Measurements from ENCODE around the gene MROH2A. TPM values are rescaled to one million over a fixed set of nuclear protein-coding genes. Genes with fewer than 3 reads are reported as not detected.

Gene MROH2A
- total RNA-seq, 1 donor from 2014 or later = not detected

- Mint-ChIP-seq H3K4me3 (ENCODE audit: unreplicated experiment) (no peak overlapping the region), H3K27me3 (ENCODE audit: unreplicated experiment) (no peaks in the 10 kb centered on the region), H3K27ac (ENCODE audit: unreplicated experiment) (no peak overlapping the region), H3K4me1 (ENCODE audit: low read depth, unreplicated experiment) (peaks cover 6% of the 10 kb centered on the region), H3K9me3 (ENCODE audit: unreplicated experiment) (peaks cover 1% of the 10 kb centered on the region), H3K36me3 (ENCODE audit: unreplicated experiment) (no peaks in the 10 kb centered on the region)
- no peak for DNase-seq
- TF ChIP-seq CTCF (IDR thresholded peaks at IDR 0.05; ENCODE audit: partially characterized antibody, unreplicated experiment) = no peak
These were observed 51.3 kb downstream of the MROH2A start for GRCh38 chr2:233829193-233830110.

- H3K4me3 Mint-ChIP-seq (ENCODE audit: unreplicated experiment) = no peak overlapping the region
- no peak for TF ChIP-seq CTCF (IDR thresholded peaks at IDR 0.05; ENCODE audit: partially characterized antibody, unreplicated experiment)
- no peak overlapping the region for H3K27ac Mint-ChIP-seq (ENCODE audit: unreplicated experiment)
- no peak for DNase-seq
- H3K27me3 Mint-ChIP-seq (ENCODE audit: unreplicated experiment) = no peaks in the 10 kb centered on the region
- peaks cover 6% of the 10 kb centered on the region for H3K4me1 Mint-ChIP-seq (ENCODE audit: low read depth, unreplicated experiment)
- no peaks in the 10 kb centered on the region for H3K36me3 Mint-ChIP-seq (ENCODE audit: unreplicated experiment)
- peaks cover 1% of the 10 kb centered on the region for H3K9me3 Mint-ChIP-seq (ENCODE audit: unreplicated experiment)
These were observed 52.1 kb downstream of the MROH2A start for GRCh38 chr2:233830111-233830802.

GRCh38 chr2:233831011-233831721 is 53.0 kb downstream of the MROH2A start:
- no peaks in the 10 kb centered on the region for H3K27me3 Mint-ChIP-seq (ENCODE audit: unreplicated experiment)
- no peak overlapping the region for H3K4me3 Mint-ChIP-seq (ENCODE audit: unreplicated experiment)
- H3K9me3 Mint-ChIP-seq (ENCODE audit: unreplicated experiment) = peaks cover 1% of the 10 kb centered on the region
- no peaks in the 10 kb centered on the region for H3K36me3 Mint-ChIP-seq (ENCODE audit: unreplicated experiment)
- H3K27ac Mint-ChIP-seq (ENCODE audit: unreplicated experiment) = no peak overlapping the region
- DNase-seq = peak; percentile 57
- H3K4me1 Mint-ChIP-seq (ENCODE audit: low read depth, unreplicated experiment) = peaks cover 6% of the 10 kb centered on the region
- no peak for TF ChIP-seq CTCF (IDR thresholded peaks at IDR 0.05; ENCODE audit: partially characterized antibody, unreplicated experiment)

GRCh38 chr2:233831861-233832260 is 53.7 kb downstream of the MROH2A start:
- Mint-ChIP-seq H3K27me3 (ENCODE audit: unreplicated experiment) (no peaks in the 10 kb centered on the region), H3K27ac (ENCODE audit: unreplicated experiment) (no peak overlapping the region), H3K4me3 (ENCODE audit: unreplicated experiment) (no peak overlapping the region), H3K4me1 (ENCODE audit: low read depth, unreplicated experiment) (peaks cover 6% of the 10 kb centered on the region), H3K9me3 (ENCODE audit: unreplicated experiment) (peaks cover 1% of the 10 kb centered on the region), H3K36me3 (ENCODE audit: unreplicated experiment) (no peaks in the 10 kb centered on the region)
- no peak for DNase-seq
- no peak for TF ChIP-seq CTCF (IDR thresholded peaks at IDR 0.05; ENCODE audit: partially characterized antibody, unreplicated experiment)

All from glutamatergic neuron (in vitro differentiated cells).